OCI-LY3 (cell line): Measurements from ENCODE around the gene MAPK9.

Experiments
- H2AFZ ChIP-seq: fragments of 200-600, 300-600 bp; shearing (Covaris generic); 2 replicates; pipeline ENCODE4 v1.6.0; 2014; ENCODE audit warnings: antibody characterized with exemption, low read depth, low read length
- H3K27ac ChIP-seq: fragments of 200-600, 300-600 bp; sonication (generic); 2 replicates; pipeline ENCODE4 v1.5.1; 2014; ENCODE audit warnings: mild to moderate bottlenecking, low read length, moderate library complexity, mixed read lengths
- H3K27me3 ChIP-seq: fragments of 200-600, 300-600 bp; sonication (generic); 2 replicates; pipeline ENCODE4 v1.6.1; 2014; ENCODE audit warnings: low read depth, low read length, mixed read lengths
- H3K36me3 ChIP-seq: fragments of 200-600, 300-600 bp; sonication (generic); replicated peaks from 2 replicates; pipeline ENCODE3; 2014; ENCODE audit warnings: low read depth, low read length, mixed read lengths
- H3K4me1 ChIP-seq: fragments of 300-600, 200-600 bp; sonication (generic); 2 replicates; pipeline ENCODE4 v1.6.1; 2014; ENCODE audit warnings: low read length, mixed read lengths
- H3K4me2 ChIP-seq: fragments of 200-600, 300-600 bp; sonication (generic); 2 replicates; pipeline ENCODE4 v1.6.1; 2014; ENCODE audit warnings: low read length, mixed read lengths
- H3K4me3 ChIP-seq: fragments of 300-600, 200-600 bp; sonication (generic); 2 replicates; pipeline ENCODE4 v1.5.1; 2014; ENCODE audit warnings: antibody characterized with exemption, mild to moderate bottlenecking, low read length, moderate library complexity
- H3K79me2 ChIP-seq: fragments of 300-600, 200-600 bp; shearing (Covaris generic); 2 replicates; pipeline ENCODE4 v1.6.1; 2014; ENCODE audit warnings: mild to moderate bottlenecking, low read length, mixed read lengths
- H3K9ac ChIP-seq: fragments of 300-600, 200-600 bp; shearing (Covaris generic); 2 replicates; pipeline ENCODE4 v1.6.0; 2014; ENCODE audit warnings: mild to moderate bottlenecking, low read length, moderate library complexity
- H3K9me3 ChIP-seq: fragments of 200-600, 300-600 bp; shearing (Covaris generic); 2 replicates; pipeline ENCODE4 v1.6.1; 2014; ENCODE audit warnings: low read length, mixed read lengths; ENCODE audit not compliant: insufficient read depth
- H4K20me1 ChIP-seq: fragments of 200-600, 300-600 bp; sonication (generic); 2 replicates; pipeline ENCODE4 v1.6.1; 2016; ENCODE audit warnings: low read length, mixed read lengths; ENCODE audit not compliant: insufficient read depth
- CTCF ChIP-seq: fragments of 200-600, 300-600 bp; sonication (generic); IDR thresholded peaks from 2 replicates; pipeline ENCODE4 v1.5.1; 2014; ENCODE audit warnings: antibody characterized with exemption, low read length, low read depth
- EZH2phosphoT487 ChIP-seq: fragments of 200-600 bp; shearing (Covaris generic); IDR thresholded peaks from 2 replicates; pipeline ENCODE4 v1.6.1; 2018; ENCODE audit warnings: antibody characterized with exemption, mixed run types, low read depth

MAPK9 gene

DNA sequence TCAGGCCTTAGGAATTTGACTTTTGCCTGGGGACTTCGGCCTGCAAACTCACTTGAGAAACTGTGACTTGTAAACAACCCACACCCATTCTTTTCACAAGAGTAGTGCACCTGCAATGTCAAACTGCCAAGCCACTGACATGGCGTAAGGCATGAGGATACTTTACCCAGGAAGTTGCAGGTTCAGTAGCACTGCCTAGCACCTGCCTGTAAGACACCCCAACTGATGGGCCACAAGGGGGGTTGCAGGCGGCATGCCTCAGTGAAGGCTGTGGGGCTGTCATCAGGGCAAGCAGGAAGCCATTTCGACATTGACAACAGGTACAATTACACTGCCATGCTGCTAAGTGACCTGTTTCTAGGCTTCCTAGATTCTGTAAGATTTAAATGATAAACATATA, 41.6 kb downstream of the MAPK9 start:
- Histone ChIP-seq H3K36me3 (peaks cover 90% of the 10 kb centered on the region), H2AFZ (no peak overlapping the region)

DNA sequence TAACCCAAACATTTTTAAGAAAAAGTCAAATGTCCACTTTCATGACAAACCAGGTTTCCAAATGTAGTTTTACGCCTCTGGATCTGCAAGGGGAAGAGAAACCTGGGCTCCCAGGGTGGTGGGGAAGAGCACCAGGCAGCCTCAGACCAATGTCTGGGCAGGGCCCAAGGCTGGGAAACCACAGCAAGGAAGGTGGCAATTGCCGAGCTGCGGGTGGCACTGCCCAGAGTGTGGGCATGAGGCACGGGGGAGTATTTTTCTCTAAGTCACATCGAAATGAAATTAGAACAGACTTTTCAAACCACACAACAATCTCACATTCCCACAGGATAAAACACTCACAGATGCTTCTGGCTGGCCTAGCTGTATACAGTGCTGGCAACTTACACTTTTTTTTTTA, 50.3 kb downstream of the MAPK9 start:
- no peak overlapping the region for H3K4me2 ChIP-seq
- H2AFZ ChIP-seq, result no peak overlapping the region
- no peak overlapping the region for H3K9ac ChIP-seq
- no peaks in the 10 kb centered on the region for H3K79me2 ChIP-seq
- H3K4me3 ChIP-seq, result no peak overlapping the region
- H3K27me3 ChIP-seq, result no peaks in the 10 kb centered on the region
- H3K4me1 ChIP-seq, result no peaks in the 10 kb centered on the region
- H3K27ac ChIP-seq, result no peak overlapping the region
- 0 out of 2 replicates have a peak, but pooled peaks cover 6% of the 10 kb centered on the region for H3K9me3 ChIP-seq
- no peaks in the 10 kb centered on the region for H4K20me1 ChIP-seq
- no peak for TF ChIP-seq EZH2phosphoT487
- TF ChIP-seq CTCF, result no peak
- H3K36me3 ChIP-seq, result peaks cover 79% of the 10 kb centered on the region

More for the DNA sequence above, 41.6 kb downstream of the MAPK9 start:
- Histone ChIP-seq H3K79me2 (no peaks in the 10 kb centered on the region), H3K4me3 (no peak overlapping the region), H3K27ac (no peak overlapping the region), H3K9ac (no peak overlapping the region), H3K9me3 (peaks cover 47% of the 10 kb centered on the region), H3K4me2 (no peak overlapping the region), H3K27me3 (no peaks in the 10 kb centered on the region), H3K4me1 (no peaks in the 10 kb centered on the region), H4K20me1 (no peaks in the 10 kb centered on the region)
- TF ChIP-seq EZH2phosphoT487, result no peak
- TF ChIP-seq CTCF, result no peak

DNA sequence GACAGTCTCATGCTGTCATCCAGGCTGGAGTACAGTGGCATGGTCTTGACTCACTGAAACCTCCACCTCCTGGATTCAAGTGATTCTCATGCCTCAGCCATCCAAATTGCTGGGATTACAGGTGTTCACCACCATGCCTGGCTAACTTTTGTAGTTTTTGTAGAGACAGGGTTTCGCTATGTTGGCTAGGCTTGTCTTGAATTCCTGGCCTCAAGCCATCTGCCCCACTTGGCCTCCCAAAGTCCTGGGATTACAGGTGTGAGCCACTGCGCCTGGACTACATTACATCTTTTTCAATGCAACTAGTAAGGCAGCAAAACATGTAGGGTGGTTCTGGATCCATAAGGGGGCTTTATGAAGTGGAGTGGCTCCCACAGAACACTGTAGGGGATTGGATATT, 53.3 kb downstream of the MAPK9 start:
- Histone ChIP-seq H3K36me3 (peaks cover 83% of the 10 kb centered on the region), H3K27ac (no peak overlapping the region), H4K20me1 (no peaks in the 10 kb centered on the region), H3K4me2 (no peak overlapping the region), H3K9me3 (no peaks in the 10 kb centered on the region), H3K4me3 (no peak overlapping the region), H2AFZ (no peak overlapping the region), H3K27me3 (no peaks in the 10 kb centered on the region), H3K79me2 (no peaks in the 10 kb centered on the region), H3K9ac (no peak overlapping the region), H3K4me1 (no peaks in the 10 kb centered on the region)
- TF ChIP-seq EZH2phosphoT487, result no peak
- no peak for TF ChIP-seq CTCF

- Histone ChIP-seq H2AFZ (no peak overlapping the region), H3K36me3 (peaks cover 79% of the 10 kb centered on the region), H3K9me3 (no peaks in the 10 kb centered on the region), H3K4me3 (no peak overlapping the region), H3K27ac (no peak overlapping the region), H3K9ac (no peak overlapping the region), H4K20me1 (no peaks in the 10 kb centered on the region), H3K27me3 (no peaks in the 10 kb centered on the region), H3K4me1 (no peaks in the 10 kb centered on the region), H3K4me2 (no peak overlapping the region), H3K79me2 (no peaks in the 10 kb centered on the region)
- TF ChIP-seq CTCF (no peak), EZH2phosphoT487 (no peak)
Observed at GRCh38 chr5:180235846-180236245, 56.0 kb downstream of the MAPK9 start.
